Neuronal stem cell (in vitro differentiated cells): Measurements from ENCODE around the gene CCDC57.

Experiments
- DNase-seq: peaks from one replicate; pipeline ENCODE4 v3.0.0-alpha.2; 2013; ENCODE audit warnings: low spot score
- H2AFZ ChIP-seq: one replicate; pipeline ENCODE4 v1.6.1; 2013; ENCODE audit warnings: mild to moderate bottlenecking, low read length, inconsistent platforms
- H2AK5ac ChIP-seq: 2 replicates; pipeline ENCODE4 v1.6.1; 2013; ENCODE audit warnings: low read depth, mild to moderate bottlenecking, inconsistent platforms, low read length, moderate library complexity, mixed read lengths
- H2BK120ac ChIP-seq: 2 replicates; pipeline ENCODE4 v1.6.1; 2013; ENCODE audit warnings: low read depth, mild to moderate bottlenecking, inconsistent platforms, low read length, moderate library complexity, mixed read lengths
- H2BK12ac ChIP-seq: one replicate; pipeline ENCODE4 v1.6.1; 2013; ENCODE audit warnings: low read length, inconsistent platforms
- H2BK15ac ChIP-seq: 2 replicates; pipeline ENCODE4 v1.6.1; 2013; ENCODE audit warnings: mild to moderate bottlenecking, low read length, inconsistent platforms, mixed read lengths
- H2BK5ac ChIP-seq: one replicate; pipeline ENCODE4 v1.6.1; 2013; ENCODE audit warnings: inconsistent platforms, mild to moderate bottlenecking, low read length, moderate library complexity
- H3K14ac ChIP-seq: one replicate; pipeline ENCODE4 v1.6.1; 2013; ENCODE audit warnings: low read length, inconsistent platforms
- H3K18ac ChIP-seq: 2 replicates; pipeline ENCODE4 v1.6.1; 2013; ENCODE audit warnings: low read length, inconsistent platforms
- H3K23ac ChIP-seq: 2 replicates; pipeline ENCODE4 v1.6.1; 2013; ENCODE audit warnings: low read depth, mild to moderate bottlenecking, mixed read lengths, low read length, inconsistent platforms; ENCODE audit not compliant: poor library complexity
- H3K27ac ChIP-seq: replicated peaks from 3 replicates; pipeline ENCODE4 v1.5.1; 2013; ENCODE audit warnings: low read length, inconsistent platforms
- H3K27me3 ChIP-seq, 3 experiments: 2 replicates each; pipeline ENCODE4 v1.6.1; 2013; ENCODE audit warnings: low read length in 3 of 3, mild to moderate bottlenecking in 2 of 3, inconsistent platforms in 1 of 3, low read depth in 1 of 3, mixed read lengths in 1 of 3, moderate library complexity in 1 of 3; ENCODE audit not compliant: control insufficient read depth in 3 of 3, insufficient read depth in 3 of 3
- H3K36me3 ChIP-seq, 2 donors: replicated peaks in 1 of 2; 2 replicates each; pipeline ENCODE4 v1.6.1; 2013; ENCODE audit warnings: low read length in 2 of 2; ENCODE audit not compliant: control insufficient read depth in 2 of 2, insufficient read depth in 2 of 2
- H3K4ac ChIP-seq: 2 replicates; pipeline ENCODE4 v1.6.1; 2013; ENCODE audit warnings: inconsistent platforms, mild to moderate bottlenecking, low read length, moderate library complexity
- H3K4me1 ChIP-seq, 2 donors: 1 replicate in 1 of 2; 2 replicates in 1 of 2; pipeline ENCODE4 v1.6.1; 2013; ENCODE audit warnings: low read length in 2 of 2, low read depth in 1 of 2; ENCODE audit not compliant: control insufficient read depth in 2 of 2, insufficient read depth in 1 of 2
- H3K4me2 ChIP-seq: one replicate; pipeline ENCODE4 v1.6.1; 2013; ENCODE audit warnings: mild to moderate bottlenecking, low read length, inconsistent platforms; ENCODE audit not compliant: insufficient read depth, poor library complexity, severe bottlenecking
- H3K4me3 ChIP-seq, 2 donors: 2 replicates each; pipeline ENCODE4 v1.5.1; 2013; ENCODE audit warnings: low read length in 2 of 2, mild to moderate bottlenecking in 2 of 2, inconsistent platforms in 1 of 2, moderate library complexity in 1 of 2
- H3K79me1 ChIP-seq: one replicate; pipeline ENCODE4 v1.6.1; 2013; ENCODE audit warnings: low read depth, mild to moderate bottlenecking, inconsistent platforms, low read length, moderate library complexity
- H3K9ac ChIP-seq: one replicate; pipeline ENCODE4 v1.6.1; 2013; ENCODE audit warnings: mild to moderate bottlenecking, low read depth, low read length, inconsistent platforms; ENCODE audit not compliant: poor library complexity
- H3K9me3 ChIP-seq, 2 donors: replicated peaks in 1 of 2; 2 replicates each; pipeline versions ENCODE3 to v1.6.1; 2013; ENCODE audit warnings: low read length in 2 of 2, mild to moderate bottlenecking in 2 of 2, inconsistent platforms in 1 of 2, low read depth in 1 of 2, mixed read lengths in 1 of 2, moderate library complexity in 1 of 2; ENCODE audit not compliant: control insufficient read depth in 2 of 2, insufficient read depth in 1 of 2
- H4K8ac ChIP-seq: one replicate; pipeline ENCODE4 v1.6.1; 2013; ENCODE audit warnings: low read depth, mild to moderate bottlenecking, inconsistent platforms, low read length, moderate library complexity
- H4K91ac ChIP-seq: one replicate; pipeline ENCODE4 v1.6.1; 2013; ENCODE audit warnings: low read length, low read depth, mild to moderate bottlenecking, inconsistent platforms; ENCODE audit not compliant: poor library complexity
- WGBS, 2 donors: extraction: QIAGEN DNeasy Blood & Tissue Kit; methylation state at CpG; one replicate each; pipeline ENCODE4 v1.1.7; 2013; ENCODE audit warnings: missing lambda C conversion rate in 2 of 2, mixed read lengths in 1 of 2; ENCODE audit not compliant: insufficient read length in 2 of 2, insufficient replicate concordance in 1 of 2; ENCODE audit errors: extremely low coverage in 2 of 2; 5-methylcytosine and 5-hydroxymethylcytosine counted together

The CCDC57 gene

GRCh38 chr17:82086941-82087906, 125.4 kb downstream of the CCDC57 start:
- Histone ChIP-seq H3K4me1 (no peaks in the 10 kb centered on the region), H3K23ac (peak overlapping the region; percentile 34), H3K14ac (no peak overlapping the region), H2AFZ (no peak overlapping the region), H4K8ac (no peak overlapping the region), H3K9me3 (no peaks in the 10 kb centered on the region), H3K18ac (no peak overlapping the region), H3K4ac (no peak overlapping the region), H3K36me3 (peaks cover 94 to 100% of the 10 kb centered on the region in 2 donors), H2BK120ac (no peak overlapping the region), H2AK5ac (no peak overlapping the region), H2BK15ac (no peak overlapping the region), H3K4me3 (no peak overlapping the region), H3K4me2 (no peak overlapping the region), H4K91ac (no peak overlapping the region), H2BK5ac (no peak overlapping the region), H3K27me3 (no peaks in the 10 kb centered on the region), H3K27ac (no peak overlapping the region), H3K79me1 (peaks cover 75% of the 10 kb centered on the region), H3K9ac (no peak overlapping the region), H2BK12ac (no peak overlapping the region)
- DNase-seq, result no peak
- WGBS, 2 donors, result no CpG with 5 or more reads among the region's 39 CpGs

GRCh38 chr17:82085931-82086764, 126.5 kb downstream of the CCDC57 start:
- Histone ChIP-seq H3K14ac (no peak overlapping the region), H4K8ac (no peak overlapping the region), H3K23ac (peak overlapping the region; percentile 80), H3K79me1 (peaks cover 65% of the 10 kb centered on the region), H4K91ac (peak overlapping the region; percentile 30), H3K4me3 (no peak overlapping the region), H2BK5ac (peak overlapping the region; percentile 87), H3K18ac (no peak overlapping the region), H3K4me1 (no peaks in the 10 kb centered on the region), H3K36me3 (peaks cover 94 to 99% of the 10 kb centered on the region in 2 donors), H2AK5ac (no peak overlapping the region), H2BK12ac (no peak overlapping the region), H3K9ac (no peak overlapping the region), H3K27ac (no peak overlapping the region), H3K9me3 (no peaks in the 10 kb centered on the region), H2BK120ac (no peak overlapping the region), H2BK15ac (no peak overlapping the region), H3K4ac (no peak overlapping the region), H2AFZ (no peak overlapping the region), H3K27me3 (no peaks in the 10 kb centered on the region), H3K4me2 (peak overlapping the region; percentile 11)
- WGBS, 2 donors, result no CpG with 5 or more reads among the region's 25 CpGs
- no peak for DNase-seq

- no peak for DNase-seq
- H2BK15ac ChIP-seq, result no peak overlapping the region
- no peak overlapping the region for H2BK12ac ChIP-seq
- no peak overlapping the region for H2AK5ac ChIP-seq
- H2BK5ac ChIP-seq, result no peak overlapping the region
- H3K4me1 ChIP-seq, result no peaks in the 10 kb centered on the region
- H3K18ac ChIP-seq, result no peak overlapping the region
- no peak overlapping the region for H2BK120ac ChIP-seq
- H3K9ac ChIP-seq, result no peak overlapping the region
- H4K8ac ChIP-seq, result no peak overlapping the region
- no peaks in the 10 kb centered on the region for H3K9me3 ChIP-seq
- no peak overlapping the region for H3K4ac ChIP-seq
- no peak overlapping the region for H3K14ac ChIP-seq
- no peak overlapping the region for H3K27ac ChIP-seq
- no peak overlapping the region for H4K91ac ChIP-seq
- no peak overlapping the region for H3K4me2 ChIP-seq
- no CpG with 5 or more reads among the region's 49 CpGs for WGBS, 2 donors
- peaks cover 68% of the 10 kb centered on the region for H3K79me1 ChIP-seq
- H3K4me3 ChIP-seq, result no peak overlapping the region
- H2AFZ ChIP-seq, result no peak overlapping the region
- H3K27me3 ChIP-seq, result no peaks in the 10 kb centered on the region
- H3K23ac ChIP-seq, result peak overlapping the region; percentile 80
- H3K36me3 ChIP-seq, result peaks cover 95 to 99% of the 10 kb centered on the region in 2 donors
These were observed 127.4 kb downstream of the CCDC57 start for GRCh38 chr17:82085031-82085861.
